NCI-H526 (cell line): ENCODE results near the gene PLEKHA1.

ENCODE experiments used
- DNase-seq, 2 experiments: peaks; one replicate each; lab custom pipeline; 2025; lab: John Stamatoyannopoulos, UW

Gene PLEKHA1

GRCh38 chr10:122421742-122422141 lies 47.2 kb downstream of the PLEKHA1 start:
- DNase-seq = no peak

GRCh38 chr10:122422266-122422989 lies 47.9 kb downstream of the PLEKHA1 start:
- no peak for DNase-seq

- no peak for DNase-seq
These were observed 49.6 kb downstream of the PLEKHA1 start for GRCh38 chr10:122424059-122424458.

- no peak for DNase-seq
These were observed 52.3 kb downstream of the PLEKHA1 start for GRCh38 chr10:122426829-122427228.

GRCh38 chr10:122427280-122427679 lies 52.8 kb downstream of the PLEKHA1 start:
- DNase-seq = no peak

- peak in 1 of 2 experiments; percentile 48 for DNase-seq
These were observed 60.8 kb downstream of the PLEKHA1 start for GRCh38 chr10:122435212-122435827.

- no peak for DNase-seq
These were observed 67.5 kb downstream of the PLEKHA1 start for GRCh38 chr10:122441961-122442360.

GRCh38 chr10:122445469-122445868 lies 71.0 kb downstream of the PLEKHA1 start:
- no peak for DNase-seq

GRCh38 chr10:122445904-122446303 lies 71.4 kb downstream of the PLEKHA1 start:
- DNase-seq = no peak

- DNase-seq = no peak
These were observed 72.3 kb downstream of the PLEKHA1 start for GRCh38 chr10:122446668-122447423.

- DNase-seq = no peak
These were observed 74.1 kb downstream of the PLEKHA1 start for GRCh38 chr10:122448600-122448999.

GRCh38 chr10:122449153-122449552 lies 74.6 kb downstream of the PLEKHA1 start:
- DNase-seq = no peak

GRCh38 chr10:122450353-122450990 lies 76.0 kb downstream of the PLEKHA1 start:
- DNase-seq = no peak

GRCh38 chr10:122454071-122454470 lies 79.6 kb downstream of the PLEKHA1 start:
- no peak for DNase-seq

- DNase-seq = no peak
These were observed 80.1 kb downstream of the PLEKHA1 start, which contains the start of gene ARMS2 for GRCh38 chr10:122454603-122455080. Gene ARMS2, plus strand, starts transcription at chr10:122454653. Its CDS starts 75 bp downstream, at chr10:122454728.

- DNase-seq = no peak
These were observed 81.0 kb downstream of the PLEKHA1 start for GRCh38 chr10:122455376-122456079.

- DNase-seq = no peak
These were observed 83.4 kb downstream of the PLEKHA1 start for GRCh38 chr10:122457934-122458333.

GRCh38 chr10:122458693-122459092 lies 84.2 kb downstream of the PLEKHA1 start:
- DNase-seq = peak in 1 of 2 experiments; percentile 7

- peak in 1 of 2 experiments; percentile 3 for DNase-seq
These were observed 85.2 kb downstream of the PLEKHA1 start for GRCh38 chr10:122459561-122460273.

GRCh38 chr10:122460891-122461293 lies 86.4 kb downstream of the PLEKHA1 start:
- DNase-seq = peak in 1 of 2 experiments; percentile 6

GRCh38 chr10:122461367-122461728 lies 86.8 kb downstream of the PLEKHA1 start, which contains the start of gene HTRA1:
Gene HTRA1, plus strand, starts transcription at chr10:122461553. Its CDS starts 100 bp downstream, at chr10:122461653.
- DNase-seq = peak in 1 of 2 experiments; percentile 64
